Neural cell (in vitro differentiated cells): Measurements from ENCODE around the gene UCKL1. TPM values are rescaled to one million over a fixed set of nuclear protein-coding genes. Genes with fewer than 3 reads are reported as not detected.

Experiments
- H2AFZ ChIP-seq: fragments of 200-600, 300-800 bp; sonication (generic), shearing (Covaris generic); 2 replicates; pipeline ENCODE4 v1.6.0; 2014; ENCODE audit warnings: low read depth, mild to moderate bottlenecking, antibody characterized with exemption, low read length, moderate library complexity
- H3F3A ChIP-seq: fragments of 200-600 bp; shearing (Covaris generic); 2 replicates; pipeline ENCODE4 v1.6.1; 2016; ENCODE audit warnings: mild to moderate bottlenecking, moderate library complexity, mixed read lengths, antibody characterized with exemption, low read length; ENCODE audit not compliant: insufficient read depth, poor library complexity, severe bottlenecking
- H3K27ac ChIP-seq: fragments of 200-600, 300-800 bp; sonication (generic), shearing (Covaris generic); 2 replicates; pipeline ENCODE4 v1.5.1; 2014; ENCODE audit warnings: mild to moderate bottlenecking, low read length, moderate library complexity
- H3K27me3 ChIP-seq: fragments of 300-800, 200-600 bp; sonication (generic), shearing (Covaris generic); 2 replicates; pipeline ENCODE4 v1.6.0; 2014; ENCODE audit warnings: mild to moderate bottlenecking, low read depth, low read length, moderate library complexity; ENCODE audit not compliant: insufficient read depth
- H3K36me3 ChIP-seq: fragments of 300-800, 200-600 bp; sonication (generic), shearing (Covaris generic); 2 replicates; pipeline ENCODE4 v1.5.1; 2014; ENCODE audit warnings: mild to moderate bottlenecking, antibody characterized with exemption, low read length, moderate library complexity; ENCODE audit not compliant: insufficient read depth
- H3K4me2 ChIP-seq: fragments of 300-800, 200-600 bp; sonication (generic), shearing (Covaris generic); 2 replicates; pipeline ENCODE4 v1.6.0; 2014; ENCODE audit warnings: mild to moderate bottlenecking, low read length
- H3K4me3 ChIP-seq: fragments of 300-800, 200-600 bp; sonication (generic), shearing (Covaris generic); 2 replicates; pipeline ENCODE4 v1.5.1; 2014; ENCODE audit warnings: mild to moderate bottlenecking, low read length, moderate library complexity
- H3K79me2 ChIP-seq: fragments of 200-600 bp; shearing (Covaris generic); replicated peaks from 2 replicates; pipeline ENCODE4 v1.6.0; 2014; ENCODE audit warnings: mild to moderate bottlenecking, low read length, moderate library complexity; ENCODE audit not compliant: insufficient read depth
- H3K9ac ChIP-seq: fragments of 300-800, 200-600 bp; sonication (generic), shearing (Covaris generic); 2 replicates; pipeline ENCODE4 v1.6.1; 2016; ENCODE audit warnings: mild to moderate bottlenecking, low read length, mixed read lengths
- H3K9me2 ChIP-seq: fragments of 200-600 bp; shearing (Covaris generic); 2 replicates; pipeline ENCODE4 v1.6.1; 2016; ENCODE audit warnings: mild to moderate bottlenecking, low read length, mixed read lengths; ENCODE audit not compliant: insufficient read depth
- H3K9me3 ChIP-seq: fragments of 200-600, 300-800 bp; sonication (generic), shearing (Covaris generic); 2 replicates; pipeline ENCODE4 v1.6.1; 2016; ENCODE audit warnings: mild to moderate bottlenecking, mixed run types, low read length, moderate library complexity, mixed read lengths
- H4K20me1 ChIP-seq: fragments of 200-600 bp; shearing (Covaris generic); 2 replicates; pipeline ENCODE4 v1.6.1; 2016; ENCODE audit warnings: mild to moderate bottlenecking, mixed run types; ENCODE audit not compliant: insufficient read depth
- EP300 ChIP-seq: fragments of 450-650 bp; conservative IDR thresholded peaks from 2 replicates; pipeline ENCODE4 v1.6.1; 2014; ENCODE audit warnings: antibody characterized with exemption, mild to moderate bottlenecking, moderate library complexity; ENCODE audit not compliant: poor library complexity, severe bottlenecking
- EZH2 ChIP-seq: fragments of 200-600, 300-800 bp; shearing (Covaris generic), sonication (generic); IDR thresholded peaks from 2 replicates; pipeline ENCODE4 v1.6.1; 2014; ENCODE audit warnings: antibody characterized with exemption, low read length, borderline replicate concordance, mild to moderate bottlenecking; ENCODE audit not compliant: insufficient read depth, poor library complexity, severe bottlenecking
- MXI1 ChIP-seq: fragments of 450-650 bp; conservative IDR thresholded peaks from 2 replicates; pipeline ENCODE4 v1.6.1; 2014; ENCODE audit warnings: antibody characterized with exemption, mild to moderate bottlenecking; ENCODE audit not compliant: poor library complexity, severe bottlenecking
- POLR2AphosphoS5 ChIP-seq: IDR thresholded peaks from 2 replicates; pipeline ENCODE4 v1.6.1; 2012
- RAD21 ChIP-seq: fragments of 450-650 bp; conservative IDR thresholded peaks from 2 replicates; pipeline ENCODE4 v1.6.1; 2014; ENCODE audit warnings: antibody characterized with exemption, mild to moderate bottlenecking, moderate library complexity
- SMC3 ChIP-seq: fragments of 450-650 bp; conservative IDR thresholded peaks from 2 replicates; pipeline ENCODE4 v1.6.1; 2014; ENCODE audit warnings: antibody characterized with exemption, mild to moderate bottlenecking, moderate library complexity; ENCODE audit not compliant: poor library complexity
- TAF1 ChIP-seq: IDR thresholded peaks from 2 replicates; pipeline ENCODE4 v1.6.1; 2012; ENCODE audit warnings: low read depth
- polyA plus RNA-seq: library from polyadenylated mRNA; depleted of rRNA; stranded (reverse); fragments of >200 nt; gene quantifications from 2 replicates; pipeline ENCODE4 v1.2.3, GENCODE V29; 2014
- TF ChIP-seq, protein P1 (sequence below): IDR thresholded peaks from 2 replicates; pipeline ENCODE4 v1.6.1; 2012; ENCODE audit warnings: borderline replicate concordance
- TF ChIP-seq, protein P2 (sequence below): fragments of 450-650 bp; IDR thresholded peaks from 2 replicates; pipeline ENCODE4 v1.5.1; 2014; ENCODE audit warnings: antibody characterized with exemption, mild to moderate bottlenecking, moderate library complexity; ENCODE audit not compliant: poor library complexity, severe bottlenecking

The UCKL1 gene
- polyA plus RNA-seq, 1 donor from 2014 or later, result 58.9 TPM

DNA sequence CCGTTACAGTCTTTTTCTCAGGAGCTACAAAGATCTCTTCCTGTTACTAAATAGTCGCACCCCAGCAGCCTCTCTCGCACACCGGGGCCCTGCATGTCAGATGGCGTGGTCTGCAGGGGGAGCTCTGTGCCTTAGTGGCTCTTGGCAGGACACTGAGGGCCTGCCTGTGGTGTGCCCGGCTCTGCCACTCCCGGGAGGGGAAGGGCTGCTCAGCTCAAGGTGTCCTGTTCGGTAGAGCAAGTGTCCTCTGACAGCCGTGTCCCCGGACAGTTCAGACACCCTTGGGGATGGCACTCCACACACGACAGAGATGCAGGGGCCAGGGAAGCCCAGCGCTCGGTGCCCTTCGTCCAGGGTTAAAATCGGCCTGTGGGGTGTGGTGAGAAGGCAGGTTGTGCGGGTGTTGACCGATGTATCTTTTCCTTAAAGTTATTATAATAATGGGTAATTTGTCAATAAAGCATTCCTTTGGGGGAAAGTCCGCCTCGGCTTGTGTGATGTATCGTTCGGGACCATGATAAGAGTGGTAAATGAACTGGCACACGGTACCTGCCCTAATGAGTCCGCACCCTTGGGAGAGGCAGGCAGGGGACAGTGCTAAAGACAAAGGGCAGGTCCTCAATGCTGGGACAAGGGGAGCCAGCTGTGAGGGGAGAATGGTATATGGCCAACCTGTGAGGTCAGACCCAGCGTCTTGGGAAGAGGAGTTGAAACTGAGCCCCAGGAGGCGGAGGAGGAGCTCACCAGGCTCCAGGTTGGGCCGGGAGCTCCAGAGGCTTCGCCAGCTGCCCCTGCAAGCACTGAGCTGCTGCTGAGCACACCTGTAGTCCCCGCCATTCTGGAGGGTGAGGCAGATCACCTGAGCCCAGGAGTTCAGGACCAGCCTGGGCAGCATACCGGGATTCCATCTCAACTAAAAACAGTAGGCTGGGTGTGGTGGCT is 64.9 kb downstream of the UCKL1 start:
- H3K9me2 ChIP-seq, result no peaks in the 10 kb centered on the region
- H3K9me3 ChIP-seq, result no peaks in the 10 kb centered on the region
- no peak overlapping the region for H3K27ac ChIP-seq
- no peaks in the 10 kb centered on the region for H3F3A ChIP-seq
- H3K4me3 ChIP-seq, result no peak overlapping the region
- peaks cover 3% of the 10 kb centered on the region for H4K20me1 ChIP-seq
- H3K79me2 ChIP-seq, result peaks cover 9% of the 10 kb centered on the region
- H2AFZ ChIP-seq, result no peak overlapping the region
- no peak overlapping the region for H3K4me2 ChIP-seq
- TF ChIP-seq, protein P1, sequence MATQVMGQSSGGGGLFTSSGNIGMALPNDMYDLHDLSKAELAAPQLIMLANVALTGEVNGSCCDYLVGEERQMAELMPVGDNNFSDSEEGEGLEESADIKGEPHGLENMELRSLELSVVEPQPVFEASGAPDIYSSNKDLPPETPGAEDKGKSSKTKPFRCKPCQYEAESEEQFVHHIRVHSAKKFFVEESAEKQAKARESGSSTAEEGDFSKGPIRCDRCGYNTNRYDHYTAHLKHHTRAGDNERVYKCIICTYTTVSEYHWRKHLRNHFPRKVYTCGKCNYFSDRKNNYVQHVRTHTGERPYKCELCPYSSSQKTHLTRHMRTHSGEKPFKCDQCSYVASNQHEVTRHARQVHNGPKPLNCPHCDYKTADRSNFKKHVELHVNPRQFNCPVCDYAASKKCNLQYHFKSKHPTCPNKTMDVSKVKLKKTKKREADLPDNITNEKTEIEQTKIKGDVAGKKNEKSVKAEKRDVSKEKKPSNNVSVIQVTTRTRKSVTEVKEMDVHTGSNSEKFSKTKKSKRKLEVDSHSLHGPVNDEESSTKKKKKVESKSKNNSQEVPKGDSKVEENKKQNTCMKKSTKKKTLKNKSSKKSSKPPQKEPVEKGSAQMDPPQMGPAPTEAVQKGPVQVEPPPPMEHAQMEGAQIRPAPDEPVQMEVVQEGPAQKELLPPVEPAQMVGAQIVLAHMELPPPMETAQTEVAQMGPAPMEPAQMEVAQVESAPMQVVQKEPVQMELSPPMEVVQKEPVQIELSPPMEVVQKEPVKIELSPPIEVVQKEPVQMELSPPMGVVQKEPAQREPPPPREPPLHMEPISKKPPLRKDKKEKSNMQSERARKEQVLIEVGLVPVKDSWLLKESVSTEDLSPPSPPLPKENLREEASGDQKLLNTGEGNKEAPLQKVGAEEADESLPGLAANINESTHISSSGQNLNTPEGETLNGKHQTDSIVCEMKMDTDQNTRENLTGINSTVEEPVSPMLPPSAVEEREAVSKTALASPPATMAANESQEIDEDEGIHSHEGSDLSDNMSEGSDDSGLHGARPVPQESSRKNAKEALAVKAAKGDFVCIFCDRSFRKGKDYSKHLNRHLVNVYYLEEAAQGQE, result no peak
- TF ChIP-seq SMC3, result no peak
- TF ChIP-seq POLR2AphosphoS5, result no peak
- no peak for TF ChIP-seq RAD21
- TF ChIP-seq MXI1, result no peak
- TF ChIP-seq TAF1, result no peak
- no peak for TF ChIP-seq EZH2
- no peak for TF ChIP-seq EP300
- TF ChIP-seq, protein P2, sequence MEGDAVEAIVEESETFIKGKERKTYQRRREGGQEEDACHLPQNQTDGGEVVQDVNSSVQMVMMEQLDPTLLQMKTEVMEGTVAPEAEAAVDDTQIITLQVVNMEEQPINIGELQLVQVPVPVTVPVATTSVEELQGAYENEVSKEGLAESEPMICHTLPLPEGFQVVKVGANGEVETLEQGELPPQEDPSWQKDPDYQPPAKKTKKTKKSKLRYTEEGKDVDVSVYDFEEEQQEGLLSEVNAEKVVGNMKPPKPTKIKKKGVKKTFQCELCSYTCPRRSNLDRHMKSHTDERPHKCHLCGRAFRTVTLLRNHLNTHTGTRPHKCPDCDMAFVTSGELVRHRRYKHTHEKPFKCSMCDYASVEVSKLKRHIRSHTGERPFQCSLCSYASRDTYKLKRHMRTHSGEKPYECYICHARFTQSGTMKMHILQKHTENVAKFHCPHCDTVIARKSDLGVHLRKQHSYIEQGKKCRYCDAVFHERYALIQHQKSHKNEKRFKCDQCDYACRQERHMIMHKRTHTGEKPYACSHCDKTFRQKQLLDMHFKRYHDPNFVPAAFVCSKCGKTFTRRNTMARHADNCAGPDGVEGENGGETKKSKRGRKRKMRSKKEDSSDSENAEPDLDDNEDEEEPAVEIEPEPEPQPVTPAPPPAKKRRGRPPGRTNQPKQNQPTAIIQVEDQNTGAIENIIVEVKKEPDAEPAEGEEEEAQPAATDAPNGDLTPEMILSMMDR, result no peak
- no peak overlapping the region for H3K9ac ChIP-seq
- H3K36me3 ChIP-seq, result no peaks in the 10 kb centered on the region
- no peaks in the 10 kb centered on the region for H3K27me3 ChIP-seq

DNA sequence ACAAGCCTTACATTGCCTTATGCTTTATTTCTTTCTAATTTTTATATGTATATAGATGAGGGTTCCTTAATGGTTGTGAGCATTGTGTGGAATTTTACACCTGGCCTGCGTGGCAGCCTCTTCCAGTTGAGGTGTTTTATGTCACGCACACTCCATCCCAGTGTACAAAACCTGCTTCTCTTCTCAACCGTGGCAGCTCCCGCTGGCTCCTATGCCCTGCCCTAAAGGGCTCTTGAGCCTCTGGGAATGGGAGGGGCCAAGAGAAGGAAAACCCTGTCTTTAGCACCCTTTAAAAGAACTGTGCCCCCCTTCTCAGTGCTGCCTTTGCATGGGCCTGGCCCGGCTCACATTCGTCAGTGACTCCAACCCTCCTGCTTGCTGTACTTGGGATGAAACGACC is 65.6 kb downstream of the UCKL1 start:
- no peaks in the 10 kb centered on the region for H4K20me1 ChIP-seq
- no peak overlapping the region for H3K27ac ChIP-seq
- H3K4me3 ChIP-seq, result no peak overlapping the region
- peaks cover 2% of the 10 kb centered on the region for H3K79me2 ChIP-seq
- H3F3A ChIP-seq, result no peaks in the 10 kb centered on the region
- H2AFZ ChIP-seq, result no peak overlapping the region
- no peak overlapping the region for H3K9ac ChIP-seq
- H3K4me2 ChIP-seq, result no peak overlapping the region
- no peaks in the 10 kb centered on the region for H3K9me2 ChIP-seq
- H3K27me3 ChIP-seq, result no peaks in the 10 kb centered on the region
- no peaks in the 10 kb centered on the region for H3K9me3 ChIP-seq
- no peaks in the 10 kb centered on the region for H3K36me3 ChIP-seq
- TF ChIP-seq EZH2, result no peak
- no peak for TF ChIP-seq EP300
- TF ChIP-seq POLR2AphosphoS5, result no peak
- no peak for TF ChIP-seq RAD21
- TF ChIP-seq TAF1, result no peak
- TF ChIP-seq, protein P1, result no peak
